GM12891 (cell line): ENCODE measurements around the gene AP4M1.

Experiments used
- PAX5 ChIP-seq: IDR thresholded peaks from 2 replicates; pipeline ENCODE4 v1.6.1; 2011; ENCODE audit warnings: low read length, moderate library complexity, mild to moderate bottlenecking; ENCODE audit not compliant: insufficient read depth, severe bottlenecking
- POLR2A ChIP-seq: IDR thresholded peaks from 2 replicates; pipeline ENCODE4 v1.6.1; 2011; ENCODE audit warnings: low read depth, low read length, control low read depth
- POLR2AphosphoS5 ChIP-seq: IDR thresholded peaks from 2 replicates; pipeline ENCODE4 v1.6.1; 2011; ENCODE audit warnings: low read depth, low read length, control low read depth
- POU2F2 ChIP-seq: IDR thresholded peaks from 2 replicates; pipeline ENCODE4 v1.6.1; 2011; ENCODE audit warnings: low read depth, mild to moderate bottlenecking, control low read depth, low read length, moderate library complexity
- SPI1 ChIP-seq: IDR thresholded peaks from 2 replicates; pipeline ENCODE4 v1.6.1; 2011; ENCODE audit warnings: low read depth, low read length, control low read depth
- TAF1 ChIP-seq: IDR thresholded peaks from 2 replicates; pipeline ENCODE4 v1.6.1; 2011; ENCODE audit warnings: low read depth, low read length, control low read depth

DNA sequence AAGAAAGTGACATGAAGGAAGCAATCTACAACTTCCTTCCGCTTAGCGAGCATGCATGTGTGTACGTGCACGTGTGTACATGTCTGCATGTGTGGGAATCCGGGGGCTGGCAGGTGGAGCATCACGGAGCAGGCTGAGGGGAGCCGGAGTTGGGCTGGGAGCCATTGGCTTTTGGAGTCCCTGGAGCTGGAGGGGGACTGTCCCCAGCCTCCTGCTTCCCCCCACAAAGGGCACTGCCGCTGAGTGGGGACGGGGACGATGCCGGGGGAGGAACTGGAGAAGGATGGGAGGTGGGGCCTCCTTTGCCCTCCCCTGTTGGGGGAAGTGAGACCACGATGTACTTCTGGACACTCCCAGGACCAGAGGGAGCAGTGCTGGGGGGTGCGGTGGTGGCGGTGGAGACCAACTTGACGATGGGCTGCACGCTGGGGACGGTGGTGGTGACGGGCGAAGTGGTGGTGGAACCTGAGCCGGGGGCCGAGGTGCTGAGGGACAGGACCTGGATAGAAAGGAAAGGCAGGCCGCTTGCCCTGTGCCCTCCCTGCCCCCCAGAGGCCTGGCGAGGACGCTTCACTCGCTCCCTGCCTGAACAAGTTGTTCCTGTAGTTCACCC is 5.8 kb downstream of the AP4M1 start:
- TF ChIP-seq TAF1 (no peak), POLR2A (no peak), POLR2AphosphoS5 (no peak), PAX5 (no peak), SPI1 (no peak), POU2F2 (no peak)
